Activated naive CD4-positive, alpha-beta T cell treated with anti-CD3 and anti-CD28 coated beads, Interleukin-2, amount 50 U/mL, for 24 hours (primary cell): ENCODE measurements around the gene IMPG2.

Experiments
- H3K27ac Mint-ChIP-seq: one replicate; pipeline ENCODE4 v1.8.0; 2021; ENCODE audit warnings: mild to moderate bottlenecking, mixed read lengths
- H3K27me3 Mint-ChIP-seq: one replicate; pipeline ENCODE4 v1.8.0; 2021; ENCODE audit warnings: mixed read lengths
- H3K36me3 Mint-ChIP-seq: one replicate; pipeline ENCODE4 v1.8.0; 2021; ENCODE audit warnings: mixed read lengths
- H3K4me1 Mint-ChIP-seq: one replicate; pipeline ENCODE4 v1.8.0; 2021; ENCODE audit warnings: mixed read lengths
- H3K4me3 Mint-ChIP-seq: one replicate; pipeline ENCODE4 v1.8.0; 2021; ENCODE audit warnings: mild to moderate bottlenecking, mixed read lengths
- H3K9me3 Mint-ChIP-seq: one replicate; pipeline ENCODE4 v1.8.0; 2021; ENCODE audit warnings: mixed read lengths

The IMPG2 gene

DNA sequence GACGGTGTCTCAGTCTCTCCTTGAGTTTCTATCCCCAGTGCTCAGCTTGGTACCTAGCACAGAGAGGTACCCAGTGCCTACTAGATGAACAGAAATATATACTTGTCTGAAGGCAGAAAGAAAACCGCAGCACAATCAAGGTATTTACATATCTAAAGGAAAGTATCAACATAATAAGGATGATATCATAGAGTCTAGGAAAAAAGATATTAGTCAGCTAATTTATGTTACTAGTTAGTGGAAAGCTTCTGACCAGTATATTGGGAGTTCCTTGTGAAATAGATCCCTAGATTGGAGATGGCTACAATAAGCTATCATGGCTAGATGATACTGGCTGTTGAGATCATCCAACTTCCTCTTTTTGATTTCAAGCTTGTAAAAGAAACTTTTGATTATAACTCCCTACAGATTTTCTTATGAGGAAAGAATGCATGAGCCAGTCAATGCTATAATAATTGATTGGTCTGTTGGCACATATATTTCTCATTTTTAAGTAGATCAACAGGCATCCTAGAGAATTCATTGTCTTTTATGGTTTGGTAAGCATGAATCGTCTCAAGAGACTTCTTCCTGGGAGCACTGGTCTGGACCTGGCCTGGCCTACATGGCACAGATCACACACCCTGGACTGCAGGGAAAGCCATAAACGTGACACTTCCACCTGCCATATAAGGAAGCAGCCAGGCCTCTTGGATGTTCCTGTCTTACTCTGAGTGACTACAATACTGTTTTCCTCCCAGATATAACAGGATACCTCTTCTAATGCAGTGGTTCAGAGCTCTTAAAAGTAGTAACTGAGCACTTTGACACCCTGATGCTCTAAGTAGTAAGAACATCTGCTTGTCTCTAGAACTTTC, 60.7 kb downstream of the IMPG2 start:
- no peak overlapping the region for H3K27ac Mint-ChIP-seq
- H3K4me3 Mint-ChIP-seq, result no peak overlapping the region
- H3K27me3 Mint-ChIP-seq, result no peaks in the 10 kb centered on the region
- no peaks in the 10 kb centered on the region for H3K4me1 Mint-ChIP-seq
- peaks cover 8% of the 10 kb centered on the region for H3K36me3 Mint-ChIP-seq
- no peaks in the 10 kb centered on the region for H3K9me3 Mint-ChIP-seq

- Mint-ChIP-seq H3K27ac (no peak overlapping the region), H3K4me1 (no peaks in the 10 kb centered on the region), H3K9me3 (no peaks in the 10 kb centered on the region), H3K27me3 (no peaks in the 10 kb centered on the region), H3K4me3 (no peak overlapping the region), H3K36me3 (peaks cover 5% of the 10 kb centered on the region)
These were observed 63.9 kb downstream of the IMPG2 start for GRCh38 chr3:101256511-101256910.

GRCh38 chr3:101255441-101255840, 64.9 kb downstream of the IMPG2 start:
- H3K4me3 Mint-ChIP-seq, result no peak overlapping the region
- no peaks in the 10 kb centered on the region for H3K9me3 Mint-ChIP-seq
- H3K36me3 Mint-ChIP-seq, result peaks cover 5% of the 10 kb centered on the region
- H3K27ac Mint-ChIP-seq, result no peak overlapping the region
- no peaks in the 10 kb centered on the region for H3K27me3 Mint-ChIP-seq
- no peaks in the 10 kb centered on the region for H3K4me1 Mint-ChIP-seq

DNA sequence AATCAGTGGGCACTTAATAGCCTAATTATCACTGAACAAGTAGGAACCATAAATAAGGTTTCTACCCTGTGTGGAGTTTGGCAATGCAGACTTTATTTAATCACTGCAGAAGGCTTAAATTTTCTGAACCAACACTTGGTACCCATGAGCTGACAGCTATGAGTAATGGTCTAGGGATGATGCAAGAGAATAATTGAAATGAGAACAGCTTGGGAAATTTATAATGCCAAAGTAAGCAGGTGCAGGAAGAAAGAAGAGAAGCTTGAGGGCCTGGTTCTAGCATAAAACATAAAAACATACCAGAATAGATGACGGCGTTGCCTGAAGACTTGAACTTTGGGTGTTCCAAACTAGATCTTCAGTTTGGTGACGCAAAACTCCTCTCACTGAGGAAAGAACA, 67.0 kb downstream of the IMPG2 start:
- Mint-ChIP-seq H3K27me3 (no peaks in the 10 kb centered on the region), H3K9me3 (no peaks in the 10 kb centered on the region), H3K36me3 (peaks cover 8% of the 10 kb centered on the region), H3K4me3 (no peak overlapping the region), H3K4me1 (no peaks in the 10 kb centered on the region), H3K27ac (no peak overlapping the region)

GRCh38 chr3:101252945-101253344, 67.4 kb downstream of the IMPG2 start:
- H3K4me1 Mint-ChIP-seq, result no peaks in the 10 kb centered on the region
- H3K27ac Mint-ChIP-seq, result no peak overlapping the region
- H3K27me3 Mint-ChIP-seq, result no peaks in the 10 kb centered on the region
- H3K36me3 Mint-ChIP-seq, result peaks cover 9% of the 10 kb centered on the region
- no peaks in the 10 kb centered on the region for H3K9me3 Mint-ChIP-seq
- H3K4me3 Mint-ChIP-seq, result no peak overlapping the region

GRCh38 chr3:101252307-101252706, 68.1 kb downstream of the IMPG2 start:
- H3K27ac Mint-ChIP-seq, result no peak overlapping the region
- H3K4me1 Mint-ChIP-seq, result no peaks in the 10 kb centered on the region
- H3K27me3 Mint-ChIP-seq, result no peaks in the 10 kb centered on the region
- no peaks in the 10 kb centered on the region for H3K9me3 Mint-ChIP-seq
- no peak overlapping the region for H3K4me3 Mint-ChIP-seq
- H3K36me3 Mint-ChIP-seq, result peaks cover 9% of the 10 kb centered on the region

DNA sequence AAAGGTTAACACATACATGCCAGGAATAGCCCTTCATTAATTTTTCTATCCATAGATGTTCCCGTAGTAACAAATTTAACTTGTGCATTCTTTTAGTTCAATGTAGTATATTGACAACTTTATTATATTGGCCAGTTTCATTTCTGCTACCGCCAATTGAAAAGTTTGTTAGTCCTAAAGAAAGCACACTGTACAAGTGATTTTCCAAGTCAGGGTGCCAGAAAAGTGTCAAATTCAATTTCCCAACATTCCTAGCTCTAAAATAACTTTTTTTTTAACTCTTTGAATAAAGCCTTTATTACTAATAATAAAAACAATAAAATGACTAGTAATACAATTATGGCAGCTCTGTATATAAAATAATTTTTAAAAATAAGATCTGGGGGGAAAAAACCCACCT, 68.9 kb downstream of the IMPG2 start:
- no peaks in the 10 kb centered on the region for H3K9me3 Mint-ChIP-seq
- no peaks in the 10 kb centered on the region for H3K4me1 Mint-ChIP-seq
- H3K4me3 Mint-ChIP-seq, result no peak overlapping the region
- H3K27me3 Mint-ChIP-seq, result no peaks in the 10 kb centered on the region
- H3K27ac Mint-ChIP-seq, result no peak overlapping the region
- peaks cover 6% of the 10 kb centered on the region for H3K36me3 Mint-ChIP-seq

GRCh38 chr3:101249522-101249921, 70.9 kb downstream of the IMPG2 start:
- H3K27me3 Mint-ChIP-seq, result no peaks in the 10 kb centered on the region
- no peaks in the 10 kb centered on the region for H3K9me3 Mint-ChIP-seq
- H3K27ac Mint-ChIP-seq, result no peak overlapping the region
- H3K36me3 Mint-ChIP-seq, result peaks cover 8% of the 10 kb centered on the region
- no peaks in the 10 kb centered on the region for H3K4me1 Mint-ChIP-seq
- H3K4me3 Mint-ChIP-seq, result no peak overlapping the region

DNA sequence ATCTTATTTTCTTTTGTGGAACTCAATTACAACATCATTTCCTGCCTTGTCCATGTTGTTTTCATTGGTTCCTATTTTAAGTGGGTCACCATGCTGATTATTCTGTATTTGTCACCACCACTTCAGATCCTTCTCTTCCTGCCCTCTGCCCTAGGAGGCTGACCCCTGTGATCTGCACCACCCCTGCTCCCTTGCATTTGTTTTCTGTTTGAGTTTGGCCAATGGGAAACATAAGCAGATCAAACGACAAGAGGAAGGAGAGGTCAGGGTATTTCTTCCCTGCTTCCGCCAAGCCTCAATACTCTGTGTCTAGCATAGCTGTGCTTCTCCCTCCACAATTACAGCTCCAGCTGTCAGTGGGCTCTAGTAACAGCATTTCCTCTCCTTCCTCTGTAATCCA, 71.6 kb downstream of the IMPG2 start:
- Mint-ChIP-seq H3K9me3 (no peaks in the 10 kb centered on the region), H3K27ac (no peak overlapping the region), H3K4me3 (no peak overlapping the region)

DNA sequence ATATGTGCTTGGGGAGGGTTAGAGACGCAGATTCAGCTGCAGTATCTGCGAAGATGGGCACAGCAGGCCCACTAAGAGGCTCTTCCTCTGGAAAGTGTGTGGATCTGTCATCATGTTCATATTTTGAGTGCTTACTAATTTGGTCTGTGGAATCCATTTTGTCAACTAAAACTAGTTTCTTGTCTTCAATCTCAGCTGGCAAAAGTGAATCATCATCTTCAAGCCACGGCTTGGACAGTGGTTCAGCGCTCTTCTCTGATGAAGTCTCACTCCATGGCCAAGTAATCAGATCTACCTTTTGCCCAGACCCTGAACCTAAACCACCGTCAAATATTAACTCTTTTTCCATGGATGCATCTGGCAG, 76.2 kb downstream of the IMPG2 start:
- Mint-ChIP-seq H3K4me3 (no peak overlapping the region), H3K27ac (no peak overlapping the region), H3K4me1 (no peaks in the 10 kb centered on the region), H3K9me3 (no peaks in the 10 kb centered on the region), H3K36me3 (peaks cover 15% of the 10 kb centered on the region), H3K27me3 (no peaks in the 10 kb centered on the region)

More for the DNA sequence above, 71.6 kb downstream of the IMPG2 start:
- peaks cover 13% of the 10 kb centered on the region for H3K36me3 Mint-ChIP-seq
- no peaks in the 10 kb centered on the region for H3K27me3 Mint-ChIP-seq
- H3K4me1 Mint-ChIP-seq, result no peaks in the 10 kb centered on the region

- Mint-ChIP-seq H3K4me3 (no peak overlapping the region), H3K36me3 (peaks cover 18% of the 10 kb centered on the region), H3K9me3 (no peaks in the 10 kb centered on the region), H3K4me1 (no peaks in the 10 kb centered on the region), H3K27me3 (no peaks in the 10 kb centered on the region), H3K27ac (no peak overlapping the region)
These were observed 76.8 kb downstream of the IMPG2 start for GRCh38 chr3:101243285-101244211.

DNA sequence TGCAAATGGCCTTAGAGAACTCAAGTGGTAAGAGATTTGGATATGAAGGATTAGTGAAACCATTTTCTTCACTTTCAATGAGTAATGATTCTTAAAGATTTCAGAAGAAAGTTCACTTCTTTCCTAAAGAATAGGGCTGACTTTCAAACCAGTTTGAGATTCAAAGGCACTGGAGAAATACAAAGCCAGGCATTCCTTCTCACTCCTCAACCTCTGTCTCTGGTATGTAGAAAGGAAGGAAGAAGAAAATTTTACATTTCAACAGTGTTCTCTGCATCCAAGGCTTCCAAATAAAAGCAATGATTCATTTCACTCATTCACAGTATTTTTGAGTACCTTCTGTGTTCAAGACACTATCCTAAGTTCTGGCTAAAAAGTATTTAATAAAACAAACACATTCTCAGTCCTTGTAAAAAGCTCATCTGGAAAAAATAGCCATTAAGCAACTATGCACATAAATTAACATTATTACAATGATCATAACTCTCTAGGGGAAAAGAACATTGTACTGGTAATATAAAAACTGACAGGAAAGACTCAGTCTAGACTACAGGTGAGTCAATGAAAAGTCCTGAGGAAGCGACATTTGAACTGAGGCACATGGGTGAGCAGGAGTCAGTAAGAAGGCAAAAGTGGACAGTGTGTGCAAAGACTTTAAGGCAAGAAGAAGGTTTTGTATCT, 79.5 kb downstream of the IMPG2 start:
- Mint-ChIP-seq H3K4me3 (no peak overlapping the region), H3K36me3 (peaks cover 17% of the 10 kb centered on the region), H3K27ac (no peak overlapping the region), H3K27me3 (no peaks in the 10 kb centered on the region), H3K9me3 (no peaks in the 10 kb centered on the region), H3K4me1 (no peaks in the 10 kb centered on the region)

GRCh38 chr3:101235048-101235447, 85.3 kb downstream of the IMPG2 start:
- Mint-ChIP-seq H3K27ac (no peak overlapping the region), H3K36me3 (peaks cover 6% of the 10 kb centered on the region), H3K4me1 (no peaks in the 10 kb centered on the region), H3K9me3 (no peaks in the 10 kb centered on the region), H3K27me3 (no peaks in the 10 kb centered on the region), H3K4me3 (no peak overlapping the region)

GRCh38 chr3:101230618-101231017, 89.8 kb downstream of the IMPG2 start:
- Mint-ChIP-seq H3K4me1 (no peaks in the 10 kb centered on the region), H3K9me3 (no peaks in the 10 kb centered on the region), H3K36me3 (peaks cover 3% of the 10 kb centered on the region), H3K27me3 (no peaks in the 10 kb centered on the region), H3K27ac (no peak overlapping the region), H3K4me3 (no peak overlapping the region)

DNA sequence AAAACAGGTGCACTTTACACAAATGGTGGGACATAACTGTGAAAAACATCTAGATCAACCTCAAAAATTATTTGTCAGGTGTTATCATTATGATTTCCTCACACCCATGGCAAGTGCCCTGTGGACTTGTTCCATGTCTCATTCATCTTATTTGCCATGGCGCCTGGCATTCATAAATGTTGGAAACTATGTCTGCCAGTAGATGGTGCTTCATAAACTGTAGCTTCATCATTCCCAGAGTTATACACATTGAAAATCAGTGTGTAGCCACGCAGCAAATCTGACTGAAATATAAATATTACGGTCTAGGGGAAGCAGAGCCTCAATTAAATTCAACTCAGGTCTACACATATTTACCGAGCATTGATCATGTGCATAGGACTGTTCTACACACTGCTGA, 90.7 kb downstream of the IMPG2 start:
- no peaks in the 10 kb centered on the region for H3K27me3 Mint-ChIP-seq
- no peaks in the 10 kb centered on the region for H3K9me3 Mint-ChIP-seq
- H3K36me3 Mint-ChIP-seq, result peaks cover 3% of the 10 kb centered on the region
- no peak overlapping the region for H3K4me3 Mint-ChIP-seq
- H3K4me1 Mint-ChIP-seq, result no peaks in the 10 kb centered on the region
- H3K27ac Mint-ChIP-seq, result no peak overlapping the region

- Mint-ChIP-seq H3K4me1 (no peaks in the 10 kb centered on the region), H3K4me3 (no peak overlapping the region), H3K27ac (no peak overlapping the region), H3K27me3 (no peaks in the 10 kb centered on the region), H3K36me3 (peaks cover 1% of the 10 kb centered on the region), H3K9me3 (no peaks in the 10 kb centered on the region)
These were observed 91.9 kb downstream of the IMPG2 start for GRCh38 chr3:101228441-101228840.
